GM12874 (cell line): ENCODE results near the gene CA12.

ENCODE experiments used
- TF ChIP-seq, protein P1 (sequence below): IDR thresholded peaks from 2 replicates; pipeline ENCODE4 v1.5.1; 2011; ENCODE audit warnings: low read depth, mild to moderate bottlenecking, control low read depth, low read length, moderate library complexity; ENCODE audit not compliant: insufficient read depth

CA12 gene

DNA sequence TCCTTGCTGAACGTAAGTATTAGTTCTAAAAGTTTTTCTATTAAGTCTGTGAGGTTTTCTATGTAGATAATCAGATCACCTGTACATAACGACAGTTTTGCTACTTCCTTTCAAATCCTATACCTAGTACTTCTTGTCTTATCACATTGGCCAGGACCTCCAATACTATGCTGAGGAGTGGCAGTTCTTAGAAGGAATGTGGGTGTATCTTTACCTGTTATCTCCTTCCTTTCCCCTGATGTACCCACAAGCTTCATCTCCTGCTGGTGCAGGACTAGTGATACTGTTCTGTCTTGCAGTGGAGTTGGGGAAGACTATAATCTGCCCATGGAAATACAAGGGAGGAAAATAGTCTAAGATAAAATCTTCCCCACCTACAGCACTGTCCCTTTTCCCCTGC, 16.8 kb upstream of the CA12 start:
- TF ChIP-seq, protein P1, sequence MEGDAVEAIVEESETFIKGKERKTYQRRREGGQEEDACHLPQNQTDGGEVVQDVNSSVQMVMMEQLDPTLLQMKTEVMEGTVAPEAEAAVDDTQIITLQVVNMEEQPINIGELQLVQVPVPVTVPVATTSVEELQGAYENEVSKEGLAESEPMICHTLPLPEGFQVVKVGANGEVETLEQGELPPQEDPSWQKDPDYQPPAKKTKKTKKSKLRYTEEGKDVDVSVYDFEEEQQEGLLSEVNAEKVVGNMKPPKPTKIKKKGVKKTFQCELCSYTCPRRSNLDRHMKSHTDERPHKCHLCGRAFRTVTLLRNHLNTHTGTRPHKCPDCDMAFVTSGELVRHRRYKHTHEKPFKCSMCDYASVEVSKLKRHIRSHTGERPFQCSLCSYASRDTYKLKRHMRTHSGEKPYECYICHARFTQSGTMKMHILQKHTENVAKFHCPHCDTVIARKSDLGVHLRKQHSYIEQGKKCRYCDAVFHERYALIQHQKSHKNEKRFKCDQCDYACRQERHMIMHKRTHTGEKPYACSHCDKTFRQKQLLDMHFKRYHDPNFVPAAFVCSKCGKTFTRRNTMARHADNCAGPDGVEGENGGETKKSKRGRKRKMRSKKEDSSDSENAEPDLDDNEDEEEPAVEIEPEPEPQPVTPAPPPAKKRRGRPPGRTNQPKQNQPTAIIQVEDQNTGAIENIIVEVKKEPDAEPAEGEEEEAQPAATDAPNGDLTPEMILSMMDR, result no peak

DNA sequence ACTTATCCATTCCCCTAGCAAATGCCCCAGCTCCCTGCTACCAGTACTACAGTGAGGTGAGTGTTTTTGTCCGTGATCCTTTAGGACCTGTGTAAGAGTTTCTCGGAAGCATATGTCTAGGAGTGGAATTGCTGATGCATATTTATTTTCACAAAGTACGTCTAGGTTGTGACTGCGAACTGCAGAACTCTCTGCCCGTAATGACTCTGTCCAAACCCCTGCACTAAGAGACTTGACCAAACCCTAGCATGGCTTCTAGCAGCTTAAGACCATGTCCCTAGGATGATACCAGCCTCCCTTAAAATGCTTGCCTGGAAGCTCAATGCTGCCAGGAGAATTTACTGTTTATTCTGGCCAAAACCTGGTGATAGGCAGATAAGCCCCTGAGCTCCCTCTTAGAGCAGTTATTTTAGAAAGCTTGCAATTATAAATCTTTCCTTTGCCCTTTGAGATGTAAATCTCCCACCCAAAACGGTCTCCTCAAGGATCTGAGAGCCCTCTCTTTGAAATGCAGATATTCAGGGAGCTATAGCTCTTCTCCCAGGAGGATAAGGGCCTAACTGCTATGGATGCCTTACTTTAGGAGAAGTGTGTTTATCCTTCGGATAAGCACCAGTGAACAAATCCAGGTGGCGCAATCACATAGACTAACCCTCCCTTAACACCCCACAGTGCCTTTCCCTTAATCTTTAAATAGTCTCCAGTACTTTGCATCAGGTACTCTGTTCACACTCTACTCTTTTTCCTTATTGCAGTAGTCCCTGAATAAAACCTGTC, 14.7 kb upstream of the CA12 start:
- TF ChIP-seq, protein P1, result no peak

DNA sequence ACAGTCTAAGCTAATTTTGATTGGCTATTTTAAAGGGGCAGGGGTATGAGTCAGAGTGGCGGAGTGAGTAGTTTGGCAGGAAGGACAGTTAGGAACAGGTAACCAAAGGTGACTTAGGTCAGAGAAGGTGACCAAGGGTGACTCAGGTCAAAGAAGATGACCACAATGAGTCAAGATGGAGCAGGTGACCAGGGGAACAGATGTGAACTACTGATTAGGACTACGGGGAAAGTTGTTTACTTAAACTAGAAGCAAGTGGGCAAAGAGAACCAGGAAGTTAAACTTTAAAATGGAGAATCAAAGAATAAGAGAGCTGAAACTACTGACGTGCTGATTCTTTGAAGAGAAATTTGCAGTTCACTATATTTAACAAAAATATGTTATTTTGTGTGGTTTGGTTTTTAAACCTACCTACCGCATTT, 14.1 kb upstream of the CA12 start:
- TF ChIP-seq, protein P1, result no peak

DNA sequence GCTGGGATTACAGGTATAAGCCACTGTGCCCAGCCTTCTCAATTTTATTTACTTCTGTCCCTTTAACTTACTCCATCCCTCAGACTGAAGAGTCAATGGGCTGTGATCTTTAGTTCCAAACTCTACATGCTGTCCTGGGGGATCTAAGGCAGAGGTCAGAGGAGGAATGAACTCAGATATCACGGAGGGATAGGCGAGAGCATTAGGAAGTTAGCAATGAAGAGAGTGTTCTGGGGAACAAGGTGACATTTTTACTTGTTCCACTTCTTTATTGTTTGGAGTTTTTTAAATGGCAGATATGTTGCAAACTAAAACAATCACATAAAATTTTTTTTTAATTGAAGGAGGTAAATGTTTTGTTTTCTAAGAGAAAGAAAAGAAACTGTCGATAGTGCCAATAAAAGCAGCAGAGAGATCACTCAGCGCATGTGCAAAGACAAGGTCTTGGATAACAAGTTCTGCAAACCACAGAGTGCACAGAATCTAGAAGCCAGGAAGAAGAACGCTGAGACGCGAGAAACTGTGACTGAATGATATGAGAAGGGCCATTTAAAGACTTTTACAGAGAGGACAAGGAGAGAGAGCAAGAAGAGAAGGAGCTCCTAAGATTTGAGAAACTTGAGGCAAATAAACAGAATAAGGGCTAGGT, 10.8 kb upstream of the CA12 start:
- TF ChIP-seq, protein P1, result no peak

DNA sequence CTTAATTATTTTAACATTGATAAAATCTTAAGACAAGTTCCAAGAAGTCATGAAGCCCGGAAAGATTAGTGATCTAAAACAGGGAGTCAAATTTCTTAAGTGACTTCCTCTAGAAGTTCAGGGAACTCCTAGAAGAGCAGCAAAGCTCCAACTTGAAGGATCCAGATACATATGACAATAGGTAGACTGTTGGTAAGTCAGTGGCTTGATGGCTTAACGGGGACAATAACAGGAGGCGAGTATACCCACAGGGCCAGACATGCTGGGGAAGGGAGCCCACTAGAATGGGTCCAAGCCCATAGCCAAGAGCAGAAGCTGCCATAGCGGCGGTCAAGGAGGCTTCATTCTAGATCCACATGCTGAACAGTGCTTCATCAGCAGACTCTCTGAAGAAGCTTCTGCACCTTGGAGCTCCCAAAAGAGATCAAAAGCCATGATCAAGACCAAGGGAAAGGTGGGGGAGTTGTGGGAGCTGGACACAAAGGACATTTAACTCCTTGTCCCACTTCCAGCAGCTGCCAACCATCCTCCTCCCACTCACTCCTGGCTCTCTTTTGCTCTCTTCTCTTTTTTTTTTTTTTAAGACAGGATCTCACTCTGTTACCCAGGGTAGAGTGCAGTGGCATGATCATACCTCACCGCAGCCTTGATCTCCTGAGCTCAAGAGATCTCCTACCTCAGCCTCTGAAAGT, 10.2 kb upstream of the CA12 start:
- TF ChIP-seq, protein P1, result no peak

DNA sequence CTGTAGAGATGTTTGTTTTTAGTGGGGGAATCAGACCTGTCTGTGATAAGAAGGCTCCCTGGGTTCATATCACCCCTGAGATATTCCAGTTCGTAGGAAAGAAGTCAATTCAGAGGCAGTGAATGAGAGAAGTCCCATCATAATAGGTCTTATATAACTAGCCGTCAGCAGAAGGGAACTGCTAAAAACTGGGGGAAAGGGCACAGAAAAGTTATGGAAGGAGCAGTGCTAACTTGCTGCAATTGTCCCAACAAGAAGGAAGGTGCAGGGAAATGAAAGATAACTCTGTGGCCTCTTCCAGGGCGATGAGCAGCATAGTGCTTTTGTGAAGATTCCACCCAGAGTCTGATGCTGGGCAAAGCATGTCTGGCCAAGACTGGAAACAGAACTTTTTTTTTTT, 9.0 kb upstream of the CA12 start:
- TF ChIP-seq, protein P1, result no peak

DNA sequence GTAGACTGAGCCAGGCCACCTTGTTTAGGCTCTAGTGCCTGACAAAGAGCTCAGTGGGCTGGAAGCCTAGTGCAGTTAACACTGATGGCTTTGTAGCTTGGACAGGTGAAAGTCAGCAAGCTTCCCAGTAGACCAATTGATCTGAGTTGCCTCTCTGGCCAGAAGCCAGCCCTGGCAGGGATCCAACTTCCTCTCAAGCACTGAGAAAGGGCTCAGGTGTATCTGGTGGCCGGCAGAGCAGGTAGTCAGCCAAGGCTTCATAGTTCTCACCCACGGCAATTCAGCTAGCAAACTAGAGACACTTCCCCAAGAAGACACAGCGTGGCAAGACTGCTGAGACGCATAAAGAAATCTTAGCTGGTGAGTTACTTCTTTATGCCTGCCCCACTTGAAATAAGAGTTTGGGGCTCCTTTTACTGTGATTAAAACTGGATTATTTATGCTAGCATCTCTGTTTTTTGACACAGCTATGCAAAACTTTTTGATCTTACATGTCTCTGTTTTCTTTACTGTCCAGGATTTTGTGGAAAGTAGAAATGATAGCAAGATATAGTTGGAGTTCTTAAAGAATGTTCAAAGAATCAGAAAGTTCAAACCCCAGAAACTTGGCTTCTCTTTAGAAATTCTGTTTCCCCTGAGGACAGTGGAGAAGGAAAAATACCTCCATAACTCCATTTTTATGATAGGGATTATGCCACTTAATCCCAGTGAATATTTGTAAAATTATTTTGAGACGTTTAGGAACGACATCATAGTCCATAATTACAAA, 8.4 kb upstream of the CA12 start:
- TF ChIP-seq, protein P1, result no peak
